Measurements from ENCODE around the gene ARHGAP6.

ARHGAP6 gene

GRCh38 chrX:11688201-11688600, 22.5 kb upstream of the ARHGAP6 start:
- no peak for TF ChIP-seq CTCF (conservative IDR thresholded peaks at IDR 0.05; ENCODE audit: low read depth)
- ChIA-PET POLR2A (ENCODE audit: low non-redundant PET) (no interaction called here), CTCF (no interaction called here)
- H3K27ac ChIP-seq: no peak overlapping the region
- no peak for DNase-seq (ENCODE audit: low spot score)

DNA sequence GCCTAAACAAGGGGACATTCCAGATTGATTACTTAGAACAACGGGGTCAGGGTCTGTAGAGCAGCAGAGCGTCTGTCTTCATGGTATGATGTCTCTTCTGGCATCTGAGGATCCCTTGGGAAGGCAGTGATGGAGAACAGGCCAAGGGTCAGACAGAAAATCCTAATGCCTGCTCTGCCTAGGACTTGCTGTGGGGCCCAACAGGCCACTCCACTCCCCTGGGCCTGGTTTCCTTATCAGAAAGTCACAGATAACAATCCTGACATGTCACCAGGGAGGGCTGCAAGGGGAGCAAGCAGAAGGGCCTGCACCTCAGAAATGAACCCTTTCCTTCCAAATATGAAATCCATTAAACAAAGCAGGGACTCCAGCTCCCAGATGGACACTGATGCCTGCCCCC, 21.4 kb upstream of the ARHGAP6 start:
- ChIA-PET POLR2A (ENCODE audit: low non-redundant PET) (no interaction called here), CTCF (no interaction called here)
- DNase-seq (ENCODE audit: low spot score): no peak
- H3K27ac ChIP-seq: no peak overlapping the region
- TF ChIP-seq CTCF (conservative IDR thresholded peaks at IDR 0.05; ENCODE audit: low read depth): no peak

GRCh38 chrX:11683057-11683456, 17.3 kb upstream of the ARHGAP6 start:
- POLR2A ChIA-PET (ENCODE audit: low non-redundant PET): no interaction called here
- no peak overlapping the region for H3K27ac ChIP-seq
- TF ChIP-seq CTCF (conservative IDR thresholded peaks at IDR 0.05; ENCODE audit: low read depth): no peak
- CTCF ChIA-PET: no interaction called here
- DNase-seq (ENCODE audit: low spot score): no peak

- H3K27ac ChIP-seq: no peak overlapping the region
- ChIA-PET POLR2A (ENCODE audit: low non-redundant PET) (no interaction called here), CTCF (interaction anchor here (0.6 to 0.7 kb wide), 2 partner anchors 131 to 619 kb away, joined by 3 to 4 read pairs; no protein-coding TSS in a partner anchor)
- DNase-seq (ENCODE audit: low spot score): no peak
- TF ChIP-seq CTCF (conservative IDR thresholded peaks at IDR 0.05; ENCODE audit: low read depth): 0 out of 2 replicates have a peak, but pooled peaks have one; percentile 12
These were observed 12.4 kb upstream of the ARHGAP6 start for GRCh38 chrX:11678158-11678557.

- DNase-seq (ENCODE audit: low spot score): no peak
- CTCF ChIA-PET: no interaction called here
- POLR2A ChIA-PET (ENCODE audit: low non-redundant PET): no interaction called here
- no peak overlapping the region for H3K27ac ChIP-seq
- TF ChIP-seq CTCF (conservative IDR thresholded peaks at IDR 0.05; ENCODE audit: low read depth): no peak
These were observed 6.5 kb upstream of the ARHGAP6 start for GRCh38 chrX:11672213-11672612.

DNA sequence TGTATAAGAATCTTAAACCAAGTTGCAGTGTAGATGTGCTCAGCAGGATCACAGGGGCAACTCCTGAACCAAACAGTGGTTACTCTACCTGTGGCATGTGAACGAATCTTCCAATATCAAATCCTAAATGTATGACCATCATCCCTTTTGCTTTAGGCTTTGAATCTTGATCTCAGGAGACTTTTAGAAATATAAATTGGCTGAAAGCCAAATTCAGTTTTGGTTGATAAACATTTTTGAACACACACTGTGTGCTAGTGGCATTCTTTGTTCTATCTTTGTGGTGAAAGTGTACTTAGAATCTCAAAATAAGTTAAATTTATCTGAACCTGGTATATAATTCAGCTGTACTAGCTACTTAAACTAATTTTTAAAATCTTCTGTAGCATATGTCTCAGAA, 4.6 kb upstream of the ARHGAP6 start:
- no peak overlapping the region for H3K27ac ChIP-seq
- no peak for DNase-seq (ENCODE audit: low spot score)
- TF ChIP-seq CTCF (conservative IDR thresholded peaks at IDR 0.05; ENCODE audit: low read depth): no peak
- ChIA-PET CTCF (no interaction called here), POLR2A (ENCODE audit: low non-redundant PET) (no interaction called here)
